Liver (tissue), 9 donors: ENCODE data around the gene MMD2. TPM values are rescaled to one million over a fixed set of nuclear protein-coding genes. Genes with fewer than 3 reads are reported as not detected.

ENCODE experiments used
- DNase-seq: peaks from one replicate; pipeline ENCODE4 v3.0.0-alpha.2; 2017; ENCODE audit warnings: low spot score
- H3K27ac ChIP-seq, 2 donors: one replicate each; pipeline ENCODE4 v1.7.0; 2013; ENCODE audit warnings: inconsistent platforms in 2 of 2, low read length in 2 of 2, control low read depth in 1 of 2, low read depth in 1 of 2, mild to moderate bottlenecking in 1 of 2
- H3K27me3 ChIP-seq, 4 donors: one replicate each; pipeline versions ENCODE4 v1.6.1 to v1.7.0; 2013; ENCODE audit warnings: low read length in 3 of 4, inconsistent platforms in 1 of 4, mild to moderate bottlenecking in 1 of 4, moderate library complexity in 1 of 4; ENCODE audit not compliant: control insufficient read depth in 4 of 4, insufficient read depth in 4 of 4
- H3K36me3 ChIP-seq, 4 donors: one replicate each; pipeline versions ENCODE4 v1.6.1 to v1.7.0; 2013; ENCODE audit warnings: low read length in 3 of 4, mild to moderate bottlenecking in 3 of 4, low read depth in 1 of 4, moderate library complexity in 1 of 4; ENCODE audit not compliant: control insufficient read depth in 4 of 4, insufficient read depth in 3 of 4
- H3K4me1 ChIP-seq, 4 donors: one replicate each; pipeline versions ENCODE4 v1.6.1 to v1.7.0; 2013; ENCODE audit warnings: low read length in 3 of 4, mild to moderate bottlenecking in 3 of 4, moderate library complexity in 1 of 4; ENCODE audit not compliant: control insufficient read depth in 4 of 4, insufficient read depth in 4 of 4
- H3K4me3 ChIP-seq, 3 donors: one replicate each; pipeline versions ENCODE4 v1.6.1 to v1.7.0; 2013; ENCODE audit warnings: low read length in 3 of 3, control low read depth in 1 of 3, low read depth in 1 of 3, mild to moderate bottlenecking in 1 of 3
- H3K9ac ChIP-seq, 2 donors: one replicate each; pipeline ENCODE4 v1.7.0; 2013; ENCODE audit warnings: low read length in 2 of 2, mild to moderate bottlenecking in 2 of 2, moderate library complexity in 2 of 2, control low read depth in 1 of 2, low read depth in 1 of 2
- H3K9me3 ChIP-seq, 4 donors: one replicate each; pipeline versions ENCODE4 v1.6.1 to v1.7.0; 2013; ENCODE audit warnings: low read length in 3 of 4; ENCODE audit not compliant: control insufficient read depth in 4 of 4
- EGR1 ChIP-seq, 2 donors: IDR thresholded peaks; 2 replicates each; pipeline ENCODE4 v1.6.1; 2016 to 2018; ENCODE audit warnings: antibody characterized with exemption in 2 of 2, low read depth in 2 of 2
- FOXA1 ChIP-seq: IDR thresholded peaks from 2 replicates; pipeline ENCODE4 v1.6.1; 2016; ENCODE audit warnings: antibody characterized with exemption
- FOXA2 ChIP-seq: IDR thresholded peaks from 2 replicates; pipeline ENCODE4 v1.6.1; 2016; ENCODE audit warnings: antibody characterized with exemption
- GABPA ChIP-seq, 2 donors: IDR thresholded peaks in 1 of 2; conservative IDR thresholded peaks in 1 of 2; 2 replicates each; pipeline ENCODE4 v1.6.1; 2016; ENCODE audit warnings: antibody characterized with exemption in 2 of 2, mild to moderate bottlenecking in 1 of 2, moderate library complexity in 1 of 2
- HNF4G ChIP-seq: IDR thresholded peaks from 2 replicates; pipeline ENCODE4 v1.6.1; 2016; ENCODE audit warnings: antibody characterized with exemption
- JUND ChIP-seq, 2 donors: IDR thresholded peaks; 2 replicates each; pipeline ENCODE4 v1.6.1; 2016; ENCODE audit warnings: antibody characterized with exemption in 2 of 2
- NR2F2 ChIP-seq: IDR thresholded peaks from 2 replicates; pipeline ENCODE4 v1.6.1; 2016; ENCODE audit warnings: antibody characterized with exemption
- RAD21 ChIP-seq, 2 donors: IDR thresholded peaks; 2 replicates each; pipeline ENCODE4 v1.6.1; 2016; ENCODE audit warnings: antibody characterized with exemption in 2 of 2, mild to moderate bottlenecking in 2 of 2
- SP1 ChIP-seq: IDR thresholded peaks from 2 replicates; pipeline ENCODE4 v1.6.1; 2018; ENCODE audit warnings: antibody characterized with exemption, mild to moderate bottlenecking
- TAF1 ChIP-seq: conservative IDR thresholded peaks from 2 replicates; pipeline ENCODE4 v1.6.1; 2016; ENCODE audit warnings: antibody characterized with exemption, mild to moderate bottlenecking
- YY1 ChIP-seq: IDR thresholded peaks from 2 replicates; pipeline ENCODE4 v1.6.1; 2016; ENCODE audit warnings: antibody characterized with exemption, mild to moderate bottlenecking
- WGBS: extraction: QIAGEN DNeasy Blood & Tissue Kit; methylation state at CpG from one replicate; pipeline ENCODE4 v1.1.7; 2013; 5-methylcytosine and 5-hydroxymethylcytosine counted together
- polyA plus RNA-seq, 2 donors: library from polyadenylated mRNA; stranded (reverse) in 1 of 2; unstranded in 1 of 2; fragments of 200-250 nt in 1 of 2; fragments of >200 nt in 1 of 2; fragmentation: Nextera tagmentation in 1 of 2; extraction: Ambion mirVana in 1 of 2; gene quantifications; one replicate each; pipeline versions ENCODE4 v1.2.1 to v1.2.3, GENCODE V29; 2013 to 2015
- total RNA-seq, 2 donors: library from RNA; depleted of rRNA; stranded (reverse); fragments of >200 nt; gene quantifications; one replicate each; pipeline ENCODE4 v1.2.3, GENCODE V29; 2014
- TF ChIP-seq, protein P1 (sequence below): IDR thresholded peaks from 2 replicates; pipeline ENCODE4 v1.6.1; 2016; ENCODE audit warnings: antibody characterized with exemption, mild to moderate bottlenecking
- TF ChIP-seq, protein P2 (sequence below): IDR thresholded peaks from 2 replicates; pipeline ENCODE4 v1.6.1; 2016; ENCODE audit warnings: antibody characterized with exemption
- TF ChIP-seq, protein P3 (sequence below): IDR thresholded peaks from 2 replicates; pipeline ENCODE4 v1.6.1; 2016; ENCODE audit warnings: antibody characterized with exemption
- donor health status: healthy.
- donor health status: healthy.
- donor health status: healthy.
- donor health status: healthy.
- donor health status: healthy.

The MMD2 gene
- total and polyA plus RNA-seq, 4 donors, result not detected

DNA sequence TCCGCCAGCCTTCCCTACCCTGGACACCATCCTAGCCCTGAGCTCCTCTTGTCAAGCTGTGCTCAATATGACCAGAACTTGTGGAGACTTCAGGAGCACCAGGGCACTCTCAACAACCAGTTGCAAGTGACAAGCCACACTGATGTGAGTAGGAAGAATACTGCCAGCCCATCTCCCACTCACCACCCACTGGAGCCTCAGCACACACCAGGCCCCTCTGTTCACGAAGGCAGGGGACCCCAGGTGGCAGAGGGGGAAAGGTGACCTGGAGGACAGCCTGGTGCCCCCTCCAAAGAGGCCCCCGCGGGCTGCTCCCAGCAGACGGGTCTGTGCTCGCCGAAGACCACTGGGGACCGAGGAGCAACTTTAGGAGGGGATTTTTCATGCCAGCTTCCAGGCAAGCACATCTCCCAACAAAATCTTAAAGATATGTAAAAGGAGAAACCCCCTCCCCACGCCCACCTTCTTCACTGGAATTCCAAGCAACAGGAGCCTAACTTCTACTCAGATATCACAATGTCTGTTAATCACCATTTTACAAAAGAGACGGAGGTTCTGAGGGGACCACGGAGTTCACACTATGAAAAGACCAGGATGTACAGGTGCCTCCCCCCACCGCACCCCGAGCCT is 1.0 kb downstream of the MMD2 start:
- no peak overlapping the region for H3K9ac ChIP-seq
- peaks cover 0 to 8% (median 2%) of the 10 kb centered on the region in 4 donors for H3K27me3 ChIP-seq
- no peak for TF ChIP-seq JUND (IDR thresholded peaks at IDR 0.05)
- no peak for TF ChIP-seq NR2F2
- TF ChIP-seq YY1, result no peak
- TF ChIP-seq FOXA1, result no peak
- no peak overlapping the region for H3K4me3 ChIP-seq
- peaks cover 0 to 4% (median 1%) of the 10 kb centered on the region in 4 donors for H3K4me1 ChIP-seq
- H3K36me3 ChIP-seq, result no peaks in the 10 kb centered on the region
- no peaks in the 10 kb centered on the region for H3K9me3 ChIP-seq
- DNase-seq, result no peak
- 22% methylated on average over 13 of the region's 13 CpGs for WGBS
- H3K27ac ChIP-seq, result no peak overlapping the region

DNA sequence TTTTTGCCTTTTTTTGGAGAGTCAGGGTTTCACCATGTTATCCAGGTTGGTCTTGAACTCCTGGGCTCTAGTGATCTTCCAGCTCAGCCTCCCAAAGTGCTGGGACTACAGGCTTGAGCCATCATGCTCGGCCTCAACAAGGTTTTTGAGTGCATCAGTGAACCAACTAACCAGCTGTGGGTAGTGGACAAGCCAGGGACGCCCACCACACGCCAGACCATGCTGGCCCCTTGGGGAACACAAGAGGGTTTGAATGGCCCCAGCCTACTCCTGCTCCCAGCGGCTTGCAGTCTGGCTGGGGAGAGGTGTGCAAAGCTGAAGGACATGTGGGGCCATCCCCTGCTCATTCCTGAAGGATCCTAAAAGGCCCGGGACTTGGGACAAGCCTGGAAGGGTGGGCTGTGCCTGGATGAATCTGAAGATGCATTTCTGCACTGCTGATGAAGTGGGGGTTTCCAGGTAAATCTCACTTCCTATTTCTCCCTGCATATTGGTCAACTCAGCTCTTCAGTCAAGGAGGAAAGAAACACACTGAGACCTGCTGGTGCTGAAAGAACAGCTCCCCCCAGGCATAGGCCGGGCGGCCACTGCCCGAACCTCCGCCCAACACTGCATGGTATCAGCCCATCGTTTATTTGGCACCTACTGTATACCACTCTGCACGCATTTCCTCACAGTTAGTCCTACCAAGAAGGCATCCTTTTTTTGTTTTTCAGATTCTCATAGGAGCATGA is 6.9 kb downstream of the MMD2 start:
- H3K36me3 ChIP-seq, result no peaks in the 10 kb centered on the region
- no peak overlapping the region for H3K27ac ChIP-seq
- H3K27me3 ChIP-seq, result no peaks in the 10 kb centered on the region
- peaks cover 0 to 4% (median 2%) of the 10 kb centered on the region in 4 donors for H3K9me3 ChIP-seq
- no peaks in the 10 kb centered on the region for H3K4me1 ChIP-seq
- no peak overlapping the region for H3K4me3 ChIP-seq
- TF ChIP-seq, protein P1, sequence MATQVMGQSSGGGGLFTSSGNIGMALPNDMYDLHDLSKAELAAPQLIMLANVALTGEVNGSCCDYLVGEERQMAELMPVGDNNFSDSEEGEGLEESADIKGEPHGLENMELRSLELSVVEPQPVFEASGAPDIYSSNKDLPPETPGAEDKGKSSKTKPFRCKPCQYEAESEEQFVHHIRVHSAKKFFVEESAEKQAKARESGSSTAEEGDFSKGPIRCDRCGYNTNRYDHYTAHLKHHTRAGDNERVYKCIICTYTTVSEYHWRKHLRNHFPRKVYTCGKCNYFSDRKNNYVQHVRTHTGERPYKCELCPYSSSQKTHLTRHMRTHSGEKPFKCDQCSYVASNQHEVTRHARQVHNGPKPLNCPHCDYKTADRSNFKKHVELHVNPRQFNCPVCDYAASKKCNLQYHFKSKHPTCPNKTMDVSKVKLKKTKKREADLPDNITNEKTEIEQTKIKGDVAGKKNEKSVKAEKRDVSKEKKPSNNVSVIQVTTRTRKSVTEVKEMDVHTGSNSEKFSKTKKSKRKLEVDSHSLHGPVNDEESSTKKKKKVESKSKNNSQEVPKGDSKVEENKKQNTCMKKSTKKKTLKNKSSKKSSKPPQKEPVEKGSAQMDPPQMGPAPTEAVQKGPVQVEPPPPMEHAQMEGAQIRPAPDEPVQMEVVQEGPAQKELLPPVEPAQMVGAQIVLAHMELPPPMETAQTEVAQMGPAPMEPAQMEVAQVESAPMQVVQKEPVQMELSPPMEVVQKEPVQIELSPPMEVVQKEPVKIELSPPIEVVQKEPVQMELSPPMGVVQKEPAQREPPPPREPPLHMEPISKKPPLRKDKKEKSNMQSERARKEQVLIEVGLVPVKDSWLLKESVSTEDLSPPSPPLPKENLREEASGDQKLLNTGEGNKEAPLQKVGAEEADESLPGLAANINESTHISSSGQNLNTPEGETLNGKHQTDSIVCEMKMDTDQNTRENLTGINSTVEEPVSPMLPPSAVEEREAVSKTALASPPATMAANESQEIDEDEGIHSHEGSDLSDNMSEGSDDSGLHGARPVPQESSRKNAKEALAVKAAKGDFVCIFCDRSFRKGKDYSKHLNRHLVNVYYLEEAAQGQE, result peak; percentile 63
- no peak for TF ChIP-seq FOXA2
- 39% methylated on average over 11 of the region's 11 CpGs for WGBS
- H3K9ac ChIP-seq, result no peak overlapping the region
- no peak for DNase-seq

DNA sequence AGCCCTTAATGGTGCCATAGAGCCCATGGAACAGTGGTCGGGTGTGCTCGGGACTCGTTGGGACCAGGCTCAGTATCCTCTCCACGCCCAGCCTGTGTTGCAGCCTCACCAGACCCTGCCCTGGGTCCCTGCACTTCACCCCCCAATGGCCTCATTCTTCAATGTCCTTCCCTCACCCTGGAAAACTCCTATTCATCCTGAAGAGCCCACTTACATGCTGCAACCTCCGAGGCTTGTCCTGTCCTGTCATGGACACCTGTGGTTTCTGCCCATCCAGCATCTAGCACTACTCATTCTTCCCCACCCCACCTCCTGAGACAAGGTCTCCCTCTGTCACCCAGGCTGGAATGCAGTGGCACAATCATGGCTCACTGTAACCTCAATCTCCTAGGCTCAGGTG is 7.7 kb downstream of the MMD2 start:
- Histone ChIP-seq H3K36me3 (no peaks in the 10 kb centered on the region), H3K4me3 (no peak overlapping the region), H3K9me3 (peaks cover 0 to 4% (median 2%) of the 10 kb centered on the region in 4 donors), H3K27ac (no peak overlapping the region), H3K27me3 (peaks cover 0 to 4% (median 0%) of the 10 kb centered on the region in 4 donors), H3K9ac (no peak overlapping the region), H3K4me1 (no peaks in the 10 kb centered on the region)
- 68% methylated on average over 5 of the region's 5 CpGs for WGBS
- DNase-seq, result no peak
- TF ChIP-seq TAF1, result no peak

DNA sequence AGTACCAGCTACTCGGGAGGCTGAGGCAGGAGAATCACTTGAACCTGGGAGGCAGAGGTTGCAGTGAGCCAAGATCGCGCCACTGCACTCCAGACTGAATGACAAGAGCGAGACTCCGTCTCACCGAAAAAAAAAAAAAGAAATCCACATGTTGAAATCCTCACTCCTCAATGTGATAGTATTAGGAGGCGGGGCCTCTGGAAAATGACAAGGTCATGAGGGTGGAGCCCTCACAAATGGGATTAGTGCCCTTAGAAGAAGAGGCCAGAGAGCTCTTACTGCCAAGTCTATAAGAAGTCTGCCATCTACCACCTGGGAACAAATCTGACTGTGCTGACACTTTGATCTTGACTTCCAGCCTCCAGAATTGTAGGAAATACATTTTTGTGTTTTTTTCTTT is 10.6 kb downstream of the MMD2 start:
- no peak for DNase-seq
- TF ChIP-seq YY1 (no peak), FOXA1 (no peak), GABPA (IDR thresholded peaks at IDR 0.05 in 1 of 2, conservative IDR thresholded peaks at IDR 0.05 in 1 of 2) (no peak), SP1 (no peak), JUND (IDR thresholded peaks at IDR 0.05) (no peak), FOXA2 (no peak), EGR1 (IDR thresholded peaks at IDR 0.05; ENCODE audit: low read depth in 2 of 2) (no peak), HNF4G (no peak), NR2F2 (no peak), RAD21 (IDR thresholded peaks at IDR 0.05) (no peak)
- TF ChIP-seq, protein P2, sequence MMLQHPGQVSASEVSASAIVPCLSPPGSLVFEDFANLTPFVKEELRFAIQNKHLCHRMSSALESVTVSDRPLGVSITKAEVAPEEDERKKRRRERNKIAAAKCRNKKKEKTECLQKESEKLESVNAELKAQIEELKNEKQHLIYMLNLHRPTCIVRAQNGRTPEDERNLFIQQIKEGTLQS, result no peak
- TF ChIP-seq, protein P3, sequence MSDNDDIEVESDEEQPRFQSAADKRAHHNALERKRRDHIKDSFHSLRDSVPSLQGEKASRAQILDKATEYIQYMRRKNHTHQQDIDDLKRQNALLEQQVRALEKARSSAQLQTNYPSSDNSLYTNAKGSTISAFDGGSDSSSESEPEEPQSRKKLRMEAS, result no peak
- H3K4me3 ChIP-seq, result no peak overlapping the region
- peaks cover 0 to 4% (median 0%) of the 10 kb centered on the region in 4 donors for H3K27me3 ChIP-seq
- H3K9ac ChIP-seq, result no peak overlapping the region
- H3K9me3 ChIP-seq, result peaks cover 0 to 4% (median 2%) of the 10 kb centered on the region in 4 donors
- H3K4me1 ChIP-seq, result no peaks in the 10 kb centered on the region
- 94% methylated on average over 7 of the region's 7 CpGs for WGBS
- H3K27ac ChIP-seq, result no peak overlapping the region
- no peaks in the 10 kb centered on the region for H3K36me3 ChIP-seq
